Nephron (organoid): Measurements from ENCODE around the gene COMT.

Experiments
- H3K27ac Mint-ChIP-seq, 3 experiments: 2 replicates each; pipeline ENCODE4 v1.8.0; 2020; ENCODE audit warnings: mixed read lengths in 3 of 3, mild to moderate bottlenecking in 2 of 3, moderate library complexity in 1 of 3
- H3K27me3 Mint-ChIP-seq: 2 replicates; pipeline ENCODE4 v1.8.0; 2021; ENCODE audit warnings: low read depth, mild to moderate bottlenecking, moderate library complexity, mixed read lengths
- H3K36me3 Mint-ChIP-seq: 2 replicates; pipeline ENCODE4 v1.8.0; 2020; ENCODE audit warnings: low read depth, mixed read lengths
- H3K4me1 Mint-ChIP-seq: 2 replicates; pipeline ENCODE4 v1.8.0; 2020; ENCODE audit warnings: mixed read lengths
- H3K4me3 Mint-ChIP-seq, 3 experiments: 2 replicates each; pipeline ENCODE4 v1.8.0; 2020; ENCODE audit warnings: mild to moderate bottlenecking in 3 of 3, mixed read lengths in 3 of 3, moderate library complexity in 2 of 3
- H3K9me3 Mint-ChIP-seq: 2 replicates; pipeline ENCODE4 v1.8.0; 2020; ENCODE audit warnings: mixed read lengths
- TF ChIP-seq, protein P1 (sequence below), 3 experiments: fragments of 200-600 bp; sonication (generic); IDR thresholded peaks; one replicate each; pipeline ENCODE4 v1.5.0; 2021; ENCODE audit warnings: antibody characterized with exemption in 3 of 3; ENCODE audit not compliant: unreplicated experiment in 3 of 3

The COMT gene

DNA sequence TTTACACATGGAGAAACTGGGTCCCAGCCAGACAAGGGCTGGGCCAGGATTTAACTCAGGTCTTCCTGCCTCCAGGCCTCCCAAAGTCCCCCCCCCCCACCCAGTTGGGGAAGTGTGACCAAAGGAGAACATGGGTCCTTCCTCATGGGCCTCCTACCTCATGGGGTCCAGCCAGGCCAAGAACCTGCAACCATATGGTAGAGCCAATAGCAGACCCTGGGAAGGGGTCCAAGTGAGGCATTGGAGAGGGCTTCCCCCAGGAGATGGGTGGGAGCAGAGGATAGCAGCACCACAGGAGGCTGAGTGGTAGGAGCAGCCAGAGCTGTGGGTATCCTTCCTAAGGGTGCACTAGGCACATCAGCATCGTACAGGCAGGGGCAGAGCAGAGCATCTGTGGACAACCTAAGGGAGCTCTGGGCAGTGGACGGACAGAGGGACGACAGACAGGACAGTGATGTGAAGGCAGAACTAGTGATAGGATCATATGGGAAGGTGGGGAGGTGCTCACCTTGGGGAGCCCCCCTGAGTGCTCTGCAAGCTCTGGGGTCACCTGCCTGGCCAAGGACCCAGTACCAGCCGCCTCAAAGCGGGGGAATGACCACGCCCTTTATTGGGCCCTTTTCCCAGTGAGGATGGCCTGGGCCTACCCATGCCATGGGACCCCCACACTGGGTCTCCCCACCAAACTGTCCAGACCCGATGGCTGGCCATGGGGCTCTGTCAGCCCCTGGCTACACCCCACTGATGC lies 70.6 kb downstream of the COMT start:
- H3K36me3 Mint-ChIP-seq: no peaks in the 10 kb centered on the region
- peak overlapping the region in 1 of 3 experiments; percentile 60 for H3K4me3 Mint-ChIP-seq
- H3K9me3 Mint-ChIP-seq: no peaks in the 10 kb centered on the region

DNA sequence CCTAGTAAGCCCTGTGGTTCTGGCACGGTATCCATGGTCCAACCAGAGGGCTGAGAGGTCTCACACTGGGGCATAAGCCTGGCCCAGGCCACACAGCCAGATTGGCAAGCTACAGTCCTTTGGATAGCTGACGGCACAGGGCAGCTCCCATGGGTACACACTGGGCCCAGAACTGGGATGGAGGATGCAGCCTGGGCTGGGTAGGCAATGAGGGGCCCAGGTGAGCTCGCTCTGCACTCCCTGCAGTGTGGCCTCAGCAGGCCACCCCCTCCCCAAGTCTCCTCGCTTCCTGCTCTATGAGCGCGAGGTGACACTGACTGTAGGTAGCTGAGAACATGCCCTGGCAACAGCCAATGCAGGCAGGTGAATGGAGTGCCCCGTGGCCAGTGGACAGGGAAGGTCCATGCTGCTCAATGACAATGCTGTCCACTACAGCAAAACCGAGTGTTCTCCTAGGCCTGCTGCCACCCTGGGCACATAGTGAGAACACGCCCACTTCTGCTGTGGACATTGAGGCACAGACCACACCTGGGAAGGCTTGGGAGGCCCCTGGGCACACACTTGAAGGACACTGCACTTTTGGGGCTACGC lies 71.3 kb downstream of the COMT start:
- H3K4me3 Mint-ChIP-seq: no peak overlapping the region
- no peaks in the 10 kb centered on the region for H3K36me3 Mint-ChIP-seq
- peaks cover 55% of the 10 kb centered on the region for H3K27me3 Mint-ChIP-seq
- no peaks in the 10 kb centered on the region for H3K9me3 Mint-ChIP-seq
- H3K27ac Mint-ChIP-seq: no peak overlapping the region
- TF ChIP-seq, protein P1, sequence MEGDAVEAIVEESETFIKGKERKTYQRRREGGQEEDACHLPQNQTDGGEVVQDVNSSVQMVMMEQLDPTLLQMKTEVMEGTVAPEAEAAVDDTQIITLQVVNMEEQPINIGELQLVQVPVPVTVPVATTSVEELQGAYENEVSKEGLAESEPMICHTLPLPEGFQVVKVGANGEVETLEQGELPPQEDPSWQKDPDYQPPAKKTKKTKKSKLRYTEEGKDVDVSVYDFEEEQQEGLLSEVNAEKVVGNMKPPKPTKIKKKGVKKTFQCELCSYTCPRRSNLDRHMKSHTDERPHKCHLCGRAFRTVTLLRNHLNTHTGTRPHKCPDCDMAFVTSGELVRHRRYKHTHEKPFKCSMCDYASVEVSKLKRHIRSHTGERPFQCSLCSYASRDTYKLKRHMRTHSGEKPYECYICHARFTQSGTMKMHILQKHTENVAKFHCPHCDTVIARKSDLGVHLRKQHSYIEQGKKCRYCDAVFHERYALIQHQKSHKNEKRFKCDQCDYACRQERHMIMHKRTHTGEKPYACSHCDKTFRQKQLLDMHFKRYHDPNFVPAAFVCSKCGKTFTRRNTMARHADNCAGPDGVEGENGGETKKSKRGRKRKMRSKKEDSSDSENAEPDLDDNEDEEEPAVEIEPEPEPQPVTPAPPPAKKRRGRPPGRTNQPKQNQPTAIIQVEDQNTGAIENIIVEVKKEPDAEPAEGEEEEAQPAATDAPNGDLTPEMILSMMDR (IDR thresholded peaks at IDR 0.05; ENCODE audit: unreplicated experiment in 3 of 3): no peak
- peaks cover 6% of the 10 kb centered on the region for H3K4me1 Mint-ChIP-seq

More for the DNA sequence above, 70.6 kb downstream of the COMT start:
- Mint-ChIP-seq H3K4me1 (peaks cover 11% of the 10 kb centered on the region), H3K27me3 (peaks cover 50% of the 10 kb centered on the region), H3K27ac (no peak overlapping the region)
- TF ChIP-seq, protein P1 (IDR thresholded peaks at IDR 0.05; ENCODE audit: unreplicated experiment in 3 of 3): no peak

DNA sequence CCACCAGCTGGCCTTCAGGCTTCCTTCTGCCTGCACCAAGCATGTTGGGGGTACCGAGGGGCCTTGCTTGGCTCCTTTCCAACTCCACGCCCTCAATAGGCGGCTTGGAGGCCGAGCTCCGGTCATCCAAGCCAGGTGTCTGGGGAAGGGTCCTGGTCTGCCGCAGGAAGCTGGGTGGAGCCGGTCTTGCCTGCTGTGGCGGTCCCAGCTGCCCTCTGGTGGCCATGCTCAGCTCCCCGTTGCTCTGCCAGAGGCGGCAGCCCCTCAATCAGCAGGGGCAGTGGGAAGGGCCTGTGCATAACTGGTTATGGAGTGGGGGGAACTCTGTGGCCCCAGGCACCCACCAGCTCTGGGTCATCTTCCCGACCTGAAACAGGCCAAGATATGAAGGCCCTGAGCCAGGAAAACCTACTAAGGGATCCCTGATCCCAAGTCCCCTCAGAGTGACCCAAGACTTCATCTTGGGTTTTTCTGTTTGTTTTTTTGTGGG lies 71.9 kb downstream of the COMT start:
- H3K36me3 Mint-ChIP-seq: no peaks in the 10 kb centered on the region
- TF ChIP-seq, protein P1 (IDR thresholded peaks at IDR 0.05; ENCODE audit: unreplicated experiment in 3 of 3): peak; percentile 83 to 89 (median 88)
- peaks cover 4% of the 10 kb centered on the region for H3K4me1 Mint-ChIP-seq

DNA sequence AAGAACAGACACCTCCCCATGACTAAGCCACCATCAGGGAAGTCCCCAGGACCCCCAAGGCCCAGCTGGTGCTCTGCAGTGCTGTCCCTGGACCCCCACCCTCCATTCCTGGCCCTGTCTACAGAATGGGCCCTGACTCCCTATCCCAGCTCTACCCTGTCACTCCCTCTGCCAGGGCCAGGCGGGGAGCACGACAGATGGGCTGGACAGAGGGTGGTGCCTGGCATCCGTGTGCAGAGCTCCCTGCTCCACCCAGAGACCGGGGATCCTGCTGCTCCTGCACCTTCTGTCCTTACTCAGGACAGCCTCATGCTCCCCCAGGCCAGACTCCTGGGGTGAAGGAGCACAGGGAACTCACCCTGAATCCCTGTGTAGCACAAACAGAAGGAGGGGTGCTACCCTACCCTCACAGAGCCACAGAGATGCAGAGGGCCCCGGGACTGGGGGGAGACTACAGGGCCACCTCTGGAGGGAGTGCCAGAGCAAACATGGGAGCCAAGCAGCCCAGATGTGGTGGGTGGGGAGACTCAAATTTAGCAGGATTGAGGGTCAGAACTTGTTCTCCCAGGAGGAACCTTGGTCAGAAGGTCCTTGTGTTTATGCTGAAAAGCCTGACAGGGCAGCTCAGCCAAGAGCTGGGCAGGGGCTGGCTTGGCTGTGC lies 73.1 kb downstream of the COMT start:
- peaks cover 4% of the 10 kb centered on the region for H3K4me1 Mint-ChIP-seq
- H3K4me3 Mint-ChIP-seq: peak overlapping the region; percentile 76 to 87 (median 84)
- H3K27me3 Mint-ChIP-seq: peaks cover 64% of the 10 kb centered on the region
- TF ChIP-seq, protein P1 (IDR thresholded peaks at IDR 0.05; ENCODE audit: unreplicated experiment in 3 of 3): no peak
- H3K27ac Mint-ChIP-seq: no peak overlapping the region
- no peaks in the 10 kb centered on the region for H3K9me3 Mint-ChIP-seq
- H3K36me3 Mint-ChIP-seq: no peaks in the 10 kb centered on the region

More for the DNA sequence above, 71.9 kb downstream of the COMT start:
- Mint-ChIP-seq H3K4me3 (peak overlapping the region in 1 of 3 experiments; percentile 32), H3K27ac (no peak overlapping the region), H3K27me3 (peaks cover 59% of the 10 kb centered on the region), H3K9me3 (no peaks in the 10 kb centered on the region)

DNA sequence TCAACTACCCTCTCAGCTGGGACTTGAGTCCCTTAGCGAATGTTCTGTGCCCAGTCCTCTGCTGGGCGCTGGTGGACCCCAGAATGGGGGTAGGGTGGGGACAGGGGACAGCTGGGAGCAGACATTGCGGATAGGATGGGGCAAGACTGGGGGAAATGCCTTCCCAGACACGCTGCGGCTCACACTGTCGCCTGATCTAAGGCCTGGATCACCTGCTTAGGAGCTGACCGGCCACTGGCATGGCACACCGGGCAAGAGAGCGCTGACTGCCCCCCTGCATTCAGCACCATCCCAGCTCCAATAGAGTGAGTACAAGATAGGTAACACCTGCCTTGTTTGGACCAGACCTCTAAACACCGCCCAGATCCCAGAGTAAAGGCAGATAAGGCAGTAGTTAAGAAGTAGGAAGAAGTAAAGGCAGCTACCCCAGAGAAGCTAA lies 73.6 kb downstream of the COMT start:
- Mint-ChIP-seq H3K4me3 (peak overlapping the region; percentile 76 to 87 (median 84)), H3K27ac (no peak overlapping the region), H3K27me3 (peaks cover 65% of the 10 kb centered on the region), H3K4me1 (peaks cover 4% of the 10 kb centered on the region), H3K36me3 (no peaks in the 10 kb centered on the region), H3K9me3 (no peaks in the 10 kb centered on the region)
- TF ChIP-seq, protein P1 (IDR thresholded peaks at IDR 0.05; ENCODE audit: unreplicated experiment in 3 of 3): no peak
